ENCODE results near the gene FKBP3. TPM values are rescaled to one million over a fixed set of nuclear protein-coding genes. Genes with fewer than 3 reads are reported as not detected.
A peak's percentile ranks its signal among the peaks of the same experiment; 100 is the strongest.

The FKBP3 gene
- total RNA-seq, 1 experiment from 2014 or later, result 61.7 TPM

GRCh38 chr14:45091710-45092109 lies 42.6 kb downstream of the FKBP3 start:
- ChIA-PET POLR2A (interaction anchor here (0.6 to 4.9 kb wide), 9 partner anchors 9 to 130 kb away, joined by 3 to 69 read pairs (median 3); partner anchors contain the start of genes FANCM, FKBP3, KLHL28 and TOGARAM1), CTCF (interaction anchor here (0.6 kb wide), 1 partner anchor 8 kb away, joined by 3 read pairs; no protein-coding TSS in a partner anchor)
- no TSS peak for BruUV-seq (replicated peaks)
- peak overlapping the region; percentile 31 for H3K27ac Mint-ChIP-seq (ENCODE audit: low read depth, unreplicated experiment)
- intact Hi-C loops (cut with micrococcal nuclease), result no loop called here
- H3K4me1 Mint-ChIP-seq (ENCODE audit: insufficient read depth, unreplicated experiment), result peaks cover 35% of the 10 kb centered on the region
- H3K4me3 Mint-ChIP-seq (ENCODE audit: unreplicated experiment), result no peak overlapping the region
- no peaks in the 10 kb centered on the region for H3K9me3 Mint-ChIP-seq (ENCODE audit: unreplicated experiment)
- peak; percentile 26 for DNase-seq (ENCODE audit: unreplicated experiment)
- no peak for TF ChIP-seq CTCF (IDR thresholded peaks at IDR 0.05; ENCODE audit: unreplicated experiment)
- peaks cover 52% of the 10 kb centered on the region for H3K36me3 Mint-ChIP-seq (ENCODE audit: insufficient read depth, unreplicated experiment)
- no peaks in the 10 kb centered on the region for H3K27me3 Mint-ChIP-seq (ENCODE audit: insufficient read depth, unreplicated experiment)

DNA sequence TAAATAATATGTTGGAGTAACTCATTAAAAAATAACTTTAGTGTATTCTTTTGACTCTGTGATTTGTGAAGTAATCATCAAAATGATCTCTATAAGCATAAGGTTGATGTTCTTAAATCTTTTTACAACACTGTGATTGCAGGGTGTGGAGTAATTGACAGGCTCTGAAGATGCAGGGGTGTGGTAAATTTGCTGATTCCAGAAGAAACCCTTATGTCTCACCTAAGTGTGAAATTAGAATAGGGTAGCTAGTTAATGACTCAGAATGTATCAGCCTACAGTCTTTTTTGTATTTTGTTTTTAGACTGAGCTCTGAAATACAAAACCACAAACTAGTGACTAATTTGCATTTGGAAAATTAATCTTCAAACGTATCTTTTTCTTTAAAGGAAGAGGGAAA lies 44.5 kb downstream of the FKBP3 start:
- peaks cover 35% of the 10 kb centered on the region for H3K36me3 Mint-ChIP-seq (ENCODE audit: insufficient read depth, unreplicated experiment)
- DNase-seq (ENCODE audit: unreplicated experiment), result peak; percentile 64
- TF ChIP-seq CTCF (IDR thresholded peaks at IDR 0.05; ENCODE audit: unreplicated experiment), result no peak
- intact Hi-C loops (cut with micrococcal nuclease), result no loop called here
- ChIA-PET CTCF (interaction anchor here (1.1 kb wide), 1 partner anchor 159 kb away, joined by 3 read pairs; no protein-coding TSS in a partner anchor), POLR2A (interaction anchor here (1.2 to 4.9 kb wide), 10 partner anchors 8 to 176 kb away, joined by 3 to 69 read pairs (median 4); partner anchors contain the start of genes FANCM, FKBP3, KLHL28 and MIS18BP1)
- H3K27me3 Mint-ChIP-seq (ENCODE audit: insufficient read depth, unreplicated experiment), result no peaks in the 10 kb centered on the region
- H3K27ac Mint-ChIP-seq (ENCODE audit: low read depth, unreplicated experiment), result peak overlapping the region; percentile 28
- H3K9me3 Mint-ChIP-seq (ENCODE audit: unreplicated experiment), result no peaks in the 10 kb centered on the region
- H3K4me1 Mint-ChIP-seq (ENCODE audit: insufficient read depth, unreplicated experiment), result peaks cover 51% of the 10 kb centered on the region
- H3K4me3 Mint-ChIP-seq (ENCODE audit: unreplicated experiment), result peak overlapping the region; percentile 7
- BruUV-seq (replicated peaks), result no TSS peak

- BruUV-seq (replicated peaks), result no TSS peak
- peak; percentile 33 for DNase-seq (ENCODE audit: unreplicated experiment)
- Mint-ChIP-seq H3K27me3 (ENCODE audit: insufficient read depth, unreplicated experiment) (no peaks in the 10 kb centered on the region), H3K9me3 (ENCODE audit: unreplicated experiment) (no peaks in the 10 kb centered on the region), H3K36me3 (ENCODE audit: insufficient read depth, unreplicated experiment) (peaks cover 9% of the 10 kb centered on the region), H3K4me3 (ENCODE audit: unreplicated experiment) (peak overlapping the region; percentile 97), H3K4me1 (ENCODE audit: insufficient read depth, unreplicated experiment) (peaks cover 36% of the 10 kb centered on the region), H3K27ac (ENCODE audit: low read depth, unreplicated experiment) (peak overlapping the region; percentile 94)
- ChIA-PET CTCF (interaction anchor here (0.5 to 0.7 kb wide), 4 partner anchors 48 to 157 kb away, joined by 3 to 4 read pairs (median 3); no protein-coding TSS in a partner anchor), POLR2A (interaction anchor here (0.6 to 5.9 kb wide), 21 partner anchors 10 to 187 kb away, joined by 3 to 116 read pairs (median 4); partner anchors contain the start of genes FANCM, FKBP3, KLHL28 and MIS18BP1)
- intact Hi-C loops (cut with micrococcal nuclease), result loop anchor here (2.0 kb wide), 3 partner anchors 50 to 168 kb away; partner anchors contain the start of genes FANCM, FKBP3, MIS18BP1 and TOGARAM1
- no peak for TF ChIP-seq CTCF (IDR thresholded peaks at IDR 0.05; ENCODE audit: unreplicated experiment)
These were observed 49.3 kb downstream of the FKBP3 start for GRCh38 chr14:45084946-45085346.

GRCh38 chr14:45083976-45084722 lies 50.1 kb downstream of the FKBP3 start, which contains the start of gene PRPF39:
TSS of gene PRPF39 (plus strand) at chr14:45084116. CDS start at chr14:45095240, 11,124 bp downstream.
- intact Hi-C loops (cut with micrococcal nuclease), result loop anchor here (2.0 kb wide), 3 partner anchors 51 to 169 kb away; partner anchors contain the start of genes FANCM, FKBP3, MIS18BP1 and TOGARAM1

More at GRCh38 chr14:45083976-45084722, 50.1 kb downstream of the FKBP3 start, which contains the start of gene PRPF39:
- Mint-ChIP-seq H3K36me3 (ENCODE audit: insufficient read depth, unreplicated experiment) (peaks cover 9% of the 10 kb centered on the region), H3K9me3 (ENCODE audit: unreplicated experiment) (no peaks in the 10 kb centered on the region), H3K27ac (ENCODE audit: low read depth, unreplicated experiment) (peak within 1 kb of the TSS; percentile 94), H3K4me1 (ENCODE audit: insufficient read depth, unreplicated experiment) (peaks cover 36% of the 10 kb centered on the region), H3K4me3 (ENCODE audit: unreplicated experiment) (peak within 1 kb of the TSS; percentile 97), H3K27me3 (ENCODE audit: insufficient read depth, unreplicated experiment) (no peaks in the 10 kb centered on the region)
- DNase-seq (ENCODE audit: unreplicated experiment), result peak; percentile 93
- TF ChIP-seq CTCF (IDR thresholded peaks at IDR 0.05; ENCODE audit: unreplicated experiment), result no peak
- BruUV-seq (replicated peaks), result TSS peak; percentile 55
- ChIA-PET POLR2A (interaction anchor here (0.6 to 5.9 kb wide), 22 partner anchors 7 to 188 kb away, joined by 3 to 116 read pairs (median 3); partner anchors contain the start of genes FANCM, FKBP3, KLHL28 and MIS18BP1), CTCF (interaction anchor here (0.5 kb wide), 1 partner anchor 158 kb away, joined by 3 read pairs; no protein-coding TSS in a partner anchor)
